Measurements from ENCODE around the gene HJURP.

DNA sequence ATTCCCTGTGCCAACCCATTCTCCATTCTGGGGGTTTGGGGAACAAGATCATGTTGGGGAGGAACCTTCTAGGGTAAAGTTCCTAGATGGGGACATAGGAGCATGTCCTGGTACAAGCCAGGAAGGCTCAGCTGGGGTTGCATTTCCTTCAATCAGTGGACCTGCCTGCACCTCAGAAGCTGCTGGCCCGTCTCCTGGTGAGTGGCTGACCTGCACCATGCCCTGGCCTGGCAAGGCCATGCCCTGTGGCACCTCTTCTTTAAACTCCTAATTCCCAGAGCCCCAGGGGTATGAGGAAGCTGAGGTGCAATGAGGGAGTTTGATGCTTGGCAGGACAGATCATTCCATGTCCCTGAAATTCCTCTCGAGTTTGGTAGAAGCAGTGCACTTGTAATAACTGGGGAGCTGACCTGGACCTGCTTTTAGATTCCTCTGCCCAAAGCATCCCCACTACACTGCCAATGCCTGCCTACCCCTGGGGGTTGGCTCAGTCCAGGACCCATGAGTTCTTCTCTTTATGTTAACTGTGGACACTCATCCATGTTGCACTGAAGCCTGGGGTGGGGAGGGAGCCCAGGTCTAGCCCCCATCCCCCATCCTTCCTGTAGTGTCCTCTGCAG, 50.9 kb downstream of the HJURP start:
- TF ChIP-seq, protein P1, sequence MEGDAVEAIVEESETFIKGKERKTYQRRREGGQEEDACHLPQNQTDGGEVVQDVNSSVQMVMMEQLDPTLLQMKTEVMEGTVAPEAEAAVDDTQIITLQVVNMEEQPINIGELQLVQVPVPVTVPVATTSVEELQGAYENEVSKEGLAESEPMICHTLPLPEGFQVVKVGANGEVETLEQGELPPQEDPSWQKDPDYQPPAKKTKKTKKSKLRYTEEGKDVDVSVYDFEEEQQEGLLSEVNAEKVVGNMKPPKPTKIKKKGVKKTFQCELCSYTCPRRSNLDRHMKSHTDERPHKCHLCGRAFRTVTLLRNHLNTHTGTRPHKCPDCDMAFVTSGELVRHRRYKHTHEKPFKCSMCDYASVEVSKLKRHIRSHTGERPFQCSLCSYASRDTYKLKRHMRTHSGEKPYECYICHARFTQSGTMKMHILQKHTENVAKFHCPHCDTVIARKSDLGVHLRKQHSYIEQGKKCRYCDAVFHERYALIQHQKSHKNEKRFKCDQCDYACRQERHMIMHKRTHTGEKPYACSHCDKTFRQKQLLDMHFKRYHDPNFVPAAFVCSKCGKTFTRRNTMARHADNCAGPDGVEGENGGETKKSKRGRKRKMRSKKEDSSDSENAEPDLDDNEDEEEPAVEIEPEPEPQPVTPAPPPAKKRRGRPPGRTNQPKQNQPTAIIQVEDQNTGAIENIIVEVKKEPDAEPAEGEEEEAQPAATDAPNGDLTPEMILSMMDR (conservative IDR thresholded peaks at IDR 0.05 in 1 of 2, IDR thresholded peaks at IDR 0.05 in 1 of 2; ENCODE audit: low read depth in 1 of 2, low read length in 2 of 2) = no peak
- no peak for TF ChIP-seq EZH2 (IDR thresholded peaks at IDR 0.05; ENCODE audit: low read length, missing control alignments)
